NCI-H1930 (cell line): ENCODE measurements around the gene FARP1.

Experiments
- DNase-seq, 2 experiments: peaks; one replicate each; lab custom pipeline; 2025; lab: John Stamatoyannopoulos, UW

Gene FARP1

DNA sequence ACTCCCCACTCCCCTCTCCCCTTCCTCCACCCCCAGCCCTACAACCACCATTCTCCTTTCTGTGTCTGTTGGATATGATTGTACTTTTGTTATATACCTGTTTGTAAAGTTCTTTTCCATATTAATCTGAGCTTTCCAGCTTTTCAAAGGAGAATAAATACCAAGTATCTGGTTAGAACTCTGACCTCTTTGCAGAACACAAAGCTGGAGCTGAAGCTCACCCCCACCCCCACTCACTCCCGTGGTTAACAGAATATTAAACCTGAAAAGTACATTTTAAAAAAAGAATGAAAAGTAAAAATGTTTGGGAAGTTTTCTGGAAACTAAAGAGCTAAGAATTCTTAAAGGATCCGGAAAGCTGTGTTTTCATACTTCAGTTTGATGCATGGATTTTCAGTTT is 189.3 kb downstream of the FARP1 start:
- no peak for DNase-seq

DNA sequence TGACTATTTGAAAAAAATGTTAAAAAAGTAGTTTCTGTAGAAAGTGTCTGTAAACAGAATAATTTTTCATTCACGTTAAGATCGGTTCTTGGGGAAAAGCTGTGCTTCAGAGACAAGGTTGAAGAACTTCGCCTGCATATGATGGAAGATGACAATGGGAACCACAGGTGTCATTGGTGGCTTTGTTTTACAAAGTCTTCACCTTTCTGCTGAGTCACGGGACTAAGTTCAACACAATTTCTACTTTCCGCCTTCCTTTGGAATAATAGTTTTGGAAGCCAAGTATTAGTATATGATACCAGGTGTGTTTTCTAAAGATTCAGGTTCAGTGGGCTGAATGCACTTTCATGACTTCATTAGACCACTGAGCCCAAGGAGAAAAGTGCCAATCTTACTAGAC is 189.8 kb downstream of the FARP1 start:
- no peak for DNase-seq

DNA sequence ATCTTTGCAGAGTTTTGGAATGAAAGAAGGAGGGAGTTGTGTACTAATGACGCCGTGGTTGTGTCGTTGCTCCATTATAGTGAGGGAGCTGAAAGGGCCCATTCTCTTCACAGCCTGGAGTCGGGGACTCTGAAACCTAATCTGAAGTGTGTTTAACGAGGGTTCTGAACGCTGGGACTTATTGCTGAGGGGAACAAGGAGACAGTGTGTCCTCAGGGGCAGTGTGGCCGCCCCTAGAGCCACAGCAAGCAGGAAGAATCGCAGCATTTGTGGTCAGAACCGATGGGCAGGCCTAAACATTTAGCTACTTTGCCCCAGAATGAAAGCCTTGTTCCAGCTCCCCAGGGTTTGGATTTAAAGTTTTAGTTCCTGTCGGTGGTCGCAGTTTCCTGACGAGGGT is 190.6 kb downstream of the FARP1 start:
- DNase-seq = no peak

DNA sequence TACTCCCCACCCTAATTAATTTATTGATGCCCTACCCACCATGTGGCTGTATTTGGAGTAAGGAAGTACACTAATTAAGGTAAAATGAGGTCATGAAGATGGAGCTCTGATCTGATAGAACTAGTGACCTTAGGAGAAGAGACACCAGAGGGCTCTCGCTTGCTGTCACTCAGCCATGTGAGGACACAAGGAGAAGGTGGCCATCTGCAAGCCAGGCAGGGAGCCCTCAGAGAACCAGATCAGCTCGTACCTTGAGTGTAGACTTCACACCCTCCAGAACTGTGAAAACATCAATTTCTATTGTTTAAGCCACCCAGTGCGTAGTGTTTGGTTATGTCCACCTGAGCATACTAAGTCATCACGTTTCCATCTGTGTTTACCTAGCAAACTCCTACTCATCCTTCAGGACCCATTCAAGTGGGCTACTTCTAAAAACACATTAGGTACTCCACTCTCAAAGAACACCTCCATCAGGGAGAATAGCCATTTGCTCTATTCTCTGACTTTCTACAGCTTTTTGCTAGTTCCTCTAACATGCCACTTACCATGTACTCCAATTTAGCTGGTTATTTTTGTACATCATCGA is 191.8 kb downstream of the FARP1 start:
- no peak for DNase-seq

DNA sequence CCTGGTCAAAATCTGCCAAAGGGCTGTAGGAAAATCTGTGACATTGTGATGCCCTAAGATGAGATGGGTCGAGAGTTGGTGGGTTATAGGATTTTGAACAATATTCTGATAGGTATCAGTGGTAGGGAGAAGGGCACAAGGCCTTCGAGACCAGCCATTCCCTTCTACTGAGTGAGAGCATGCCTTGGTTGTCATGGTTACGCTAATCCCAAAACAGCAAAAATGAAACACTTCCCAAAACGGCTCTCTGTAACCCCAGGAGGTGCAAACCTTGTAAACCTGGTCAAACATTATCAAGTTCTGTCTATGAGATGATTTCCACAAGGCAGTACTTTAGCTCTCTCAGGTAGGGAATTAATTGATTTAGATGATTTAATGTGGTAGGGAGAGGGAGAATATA is 192.8 kb downstream of the FARP1 start:
- no peak for DNase-seq

DNA sequence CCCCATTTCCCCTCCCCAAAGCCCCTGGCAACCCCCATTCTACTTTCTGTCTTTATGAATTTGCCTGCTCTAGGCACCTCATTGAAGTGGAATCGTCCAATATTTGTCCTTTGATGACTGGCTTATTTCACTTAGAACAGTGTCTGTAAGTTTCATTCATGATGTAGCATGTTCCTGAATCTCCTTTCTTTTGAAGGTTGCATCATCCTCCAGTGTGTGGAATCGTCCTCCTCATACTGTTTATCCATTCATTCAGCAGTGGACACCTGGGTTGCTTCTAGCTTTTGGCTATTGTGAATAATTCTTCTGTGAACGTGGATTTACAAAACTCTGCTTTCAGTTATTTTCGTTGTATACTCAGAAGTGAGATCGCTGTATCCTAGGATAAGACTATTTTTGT is 195.4 kb downstream of the FARP1 start:
- DNase-seq = no peak

DNA sequence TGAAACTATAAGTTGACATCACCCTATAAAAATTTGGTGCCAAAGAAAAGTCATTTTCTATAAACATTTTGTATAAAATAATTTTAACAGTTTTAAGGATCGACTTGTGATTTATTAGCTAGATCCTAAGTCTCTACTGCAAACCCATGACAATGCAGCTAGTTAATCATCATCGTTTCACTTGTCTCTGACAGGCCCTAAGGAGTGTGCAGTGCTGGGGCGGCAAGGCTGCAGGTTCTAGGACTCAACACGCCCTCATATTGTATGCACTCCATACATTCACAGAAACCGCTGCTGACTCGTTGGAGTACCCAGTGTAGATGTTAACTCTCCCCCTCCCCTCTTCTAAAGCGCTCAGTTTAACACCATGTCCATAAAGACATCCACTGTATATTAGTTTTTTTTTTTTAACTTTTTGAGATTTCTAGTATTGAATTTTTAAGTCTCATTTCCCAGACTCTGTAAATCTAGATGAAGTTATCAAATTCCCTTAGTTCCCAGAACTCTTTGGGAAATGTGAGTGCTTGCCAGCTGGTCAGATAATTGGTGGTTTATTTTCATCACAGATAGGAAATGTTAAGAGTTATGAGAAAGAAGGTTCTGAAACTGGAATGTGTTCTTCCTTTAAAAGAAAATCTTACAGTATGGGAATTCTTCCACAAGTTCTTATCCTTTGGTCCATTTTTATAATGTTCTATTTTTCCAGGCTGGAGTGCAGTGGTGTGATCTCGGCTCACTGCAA is 197.0 kb downstream of the FARP1 start:
- DNase-seq = no peak

DNA sequence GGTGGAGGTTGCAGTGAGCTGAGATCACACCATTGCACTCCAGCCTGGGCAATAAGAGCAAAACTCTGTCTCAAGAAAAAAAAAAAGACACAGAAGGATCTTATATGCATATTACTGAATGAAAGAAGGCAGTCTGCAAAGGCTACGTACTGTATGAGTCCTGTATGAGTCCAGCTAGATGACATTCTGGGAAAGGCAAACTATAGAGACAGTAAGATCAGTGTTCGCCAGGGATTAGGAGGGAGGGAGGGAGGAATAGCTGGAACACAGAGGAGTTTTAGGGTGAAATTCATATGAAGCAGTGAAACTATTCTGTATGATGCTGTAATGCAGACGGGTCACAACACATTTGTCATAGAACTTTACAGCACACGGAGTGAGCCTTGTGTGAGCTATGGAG is 200.1 kb downstream of the FARP1 start:
- DNase-seq = no peak

DNA sequence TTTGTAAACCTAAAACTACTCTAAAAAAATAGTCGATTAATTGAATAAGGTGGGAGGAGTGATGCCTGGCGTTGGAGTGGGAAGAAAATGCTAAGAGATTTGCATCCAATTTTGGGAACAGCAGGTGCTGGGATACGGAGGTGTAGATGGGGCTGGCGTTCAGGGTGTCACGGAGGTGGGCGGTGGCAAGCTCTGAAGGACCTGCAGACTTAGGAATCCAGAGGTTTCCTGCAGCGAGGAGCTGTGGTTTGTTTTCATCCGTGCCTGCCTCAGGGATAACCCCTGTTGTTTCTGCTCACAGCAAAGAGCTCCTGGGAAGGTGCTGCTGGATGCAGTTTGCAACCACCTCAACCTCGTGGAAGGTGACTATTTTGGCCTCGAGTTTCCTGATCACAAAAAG is 200.6 kb downstream of the FARP1 start:
- no peak for DNase-seq

DNA sequence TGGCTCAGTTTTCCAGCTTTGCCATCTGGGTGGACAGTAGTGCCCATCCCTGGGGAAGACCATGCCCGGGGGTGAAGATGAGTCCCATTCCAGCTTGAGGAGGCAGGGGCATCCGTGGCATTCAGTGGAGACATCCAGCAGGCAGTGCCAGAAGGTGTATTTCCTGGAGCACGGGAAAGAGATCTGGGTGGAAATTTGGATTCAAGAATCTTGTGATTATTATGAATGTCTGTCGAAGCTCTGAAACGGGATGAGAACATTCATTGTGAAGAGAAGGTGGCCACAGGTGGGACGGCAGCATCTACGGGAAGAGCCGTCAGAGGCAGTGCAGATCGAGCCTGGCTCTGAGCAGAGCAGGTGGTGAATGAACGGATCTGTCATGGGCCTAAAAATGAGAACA is 201.5 kb downstream of the FARP1 start:
- DNase-seq = no peak

DNA sequence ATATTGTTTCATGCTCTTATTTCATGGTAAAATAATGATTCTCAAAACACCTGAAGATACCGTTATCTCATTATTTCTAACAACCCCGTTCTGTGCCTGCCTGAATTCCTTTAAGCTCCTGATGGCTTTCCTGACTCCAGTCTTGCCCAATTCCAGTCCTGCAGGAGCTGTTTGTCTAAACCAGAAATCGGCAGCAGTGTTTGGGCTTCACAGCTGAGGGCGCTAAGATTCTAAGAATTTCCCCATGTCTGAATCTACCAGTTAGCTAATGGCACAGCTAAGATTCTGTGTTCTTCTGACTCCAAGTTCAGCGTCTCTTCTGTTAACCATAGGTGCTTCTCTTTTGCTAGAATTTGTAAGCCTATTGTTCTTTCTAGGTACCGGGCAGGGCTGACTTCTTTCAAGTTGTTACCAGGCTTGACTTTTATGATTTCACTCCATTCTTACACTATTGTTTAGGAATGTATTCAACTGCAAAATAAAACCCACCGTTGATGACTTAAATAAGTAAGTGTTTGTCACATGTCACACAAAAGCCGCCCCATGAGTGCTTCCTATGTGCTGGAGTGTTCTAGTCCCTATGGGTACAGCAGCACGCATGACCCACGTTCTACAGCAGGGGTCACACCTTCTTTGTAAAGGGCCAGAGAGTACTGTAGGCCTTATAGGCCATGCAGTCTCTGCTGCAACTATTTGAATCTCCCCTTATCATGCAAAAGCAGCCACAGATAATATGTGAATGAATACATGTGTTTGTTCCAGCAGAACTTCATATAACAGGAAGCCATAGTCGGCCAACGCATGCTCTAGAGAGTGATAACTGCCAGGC is 202.4 kb downstream of the FARP1 start:
- DNase-seq = no peak

DNA sequence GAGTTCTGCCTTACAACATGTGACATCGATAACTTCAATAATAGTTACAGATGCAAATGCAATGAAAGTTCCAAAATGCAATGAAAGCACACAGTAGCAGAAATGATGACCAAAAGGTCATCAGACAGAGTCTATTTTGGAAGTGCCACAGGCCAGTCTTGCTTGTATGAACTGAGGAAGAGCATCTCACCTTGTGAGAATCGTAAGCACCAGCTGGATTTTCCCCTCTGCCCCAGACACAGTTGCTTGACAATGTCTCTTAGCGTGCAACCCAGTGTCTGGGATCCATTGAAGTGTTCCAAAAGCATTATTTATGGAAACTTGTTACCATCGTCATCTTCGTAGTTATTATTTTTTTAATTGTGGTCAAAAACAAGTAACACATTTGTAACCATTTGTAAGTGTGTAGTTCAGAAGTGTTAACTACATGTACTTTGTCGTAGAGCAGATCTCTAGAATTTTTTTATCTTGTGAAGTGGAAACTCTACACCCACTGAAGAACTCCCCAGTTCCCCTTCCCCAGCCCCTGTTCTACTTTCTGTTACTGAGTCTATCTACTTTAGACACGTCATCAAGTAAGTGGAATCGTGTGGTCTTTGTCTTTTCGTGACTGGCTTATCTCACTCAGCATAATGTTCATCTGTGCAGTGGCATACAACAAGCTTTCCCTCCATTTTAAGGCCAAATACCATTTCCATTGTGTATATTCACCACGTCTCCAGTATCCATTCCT is 204.2 kb downstream of the FARP1 start:
- DNase-seq = no peak

DNA sequence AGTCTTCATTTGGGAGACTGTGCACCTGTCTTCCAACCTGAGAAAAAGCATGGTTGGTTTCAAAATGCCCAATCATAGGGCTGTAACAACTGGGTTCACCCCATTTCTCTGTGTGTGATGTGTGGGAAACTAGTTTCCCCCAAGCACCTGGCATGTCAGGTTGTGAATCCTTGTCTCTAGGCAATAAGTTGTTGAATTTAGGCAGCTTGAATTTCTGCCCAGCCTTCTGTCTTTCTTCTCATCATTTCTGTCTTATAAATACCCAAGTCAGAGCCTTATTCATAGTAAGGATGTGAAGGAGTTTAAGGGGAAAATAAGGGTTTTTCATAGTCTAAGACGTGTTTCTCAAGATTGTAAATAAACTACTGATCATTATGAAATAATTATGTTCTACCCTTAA is 204.9 kb downstream of the FARP1 start:
- no peak for DNase-seq

DNA sequence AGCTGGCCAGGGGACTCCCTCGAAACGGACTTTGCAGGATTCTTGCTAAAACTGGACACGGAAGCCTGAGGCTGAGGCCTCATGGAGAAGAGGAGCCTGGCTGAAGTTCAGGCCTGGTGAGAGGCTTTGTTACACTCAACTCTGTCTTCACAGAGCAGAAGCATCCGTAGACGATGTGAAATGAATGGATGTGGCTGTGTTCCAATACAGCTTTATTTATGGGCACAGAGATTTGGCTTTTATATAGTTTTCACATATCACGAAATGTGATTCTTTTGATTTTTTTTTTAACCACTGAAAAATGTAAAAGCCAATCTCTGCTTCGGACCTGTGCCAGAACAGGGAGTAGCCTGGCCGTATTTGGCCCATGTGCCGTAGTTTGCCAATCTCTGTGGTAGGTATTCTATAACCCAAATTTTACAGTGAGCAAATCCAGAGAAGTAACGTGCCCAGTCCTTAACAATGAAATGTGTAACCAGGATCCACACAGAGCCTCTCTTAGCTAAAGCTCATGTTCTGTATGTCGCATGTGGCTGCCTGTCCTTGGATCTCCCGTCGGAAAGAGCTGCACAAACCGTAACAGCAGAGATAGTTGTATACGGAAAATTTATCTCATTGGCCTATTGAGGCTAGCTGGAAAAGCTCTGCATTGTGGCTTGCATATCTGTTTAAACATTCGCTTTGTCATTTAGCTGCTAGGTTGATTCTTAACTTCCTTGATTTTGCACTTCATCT is 205.7 kb downstream of the FARP1 start:
- no peak for DNase-seq

DNA sequence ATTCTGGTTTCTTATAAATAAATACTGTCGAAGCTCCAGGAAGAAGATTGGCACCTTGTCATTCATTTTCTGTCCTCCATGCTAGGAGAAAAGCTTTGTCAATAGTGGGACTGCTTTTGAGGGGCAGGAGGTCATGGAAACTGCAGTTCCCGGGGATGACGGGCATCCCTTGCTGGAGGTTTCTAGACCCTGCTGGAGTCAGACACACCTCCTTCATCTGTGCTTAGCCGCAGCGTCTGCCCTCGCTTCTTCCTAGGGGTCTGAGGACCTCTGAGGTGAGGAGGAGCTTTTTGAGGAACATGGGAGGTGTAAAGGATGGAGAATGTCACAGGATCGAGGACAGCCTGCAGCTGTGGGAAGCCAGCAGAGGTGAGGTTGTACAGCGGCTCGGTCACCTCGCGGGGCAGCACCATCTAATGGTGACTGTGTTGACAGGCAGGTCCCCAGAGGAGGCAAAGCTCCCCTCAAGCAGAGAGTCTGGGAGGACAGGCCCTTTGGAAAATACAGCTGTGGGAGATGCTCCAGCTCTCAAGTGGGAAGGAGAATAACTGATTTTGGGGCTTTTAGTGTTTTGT is 206.9 kb downstream of the FARP1 start:
- DNase-seq = no peak

DNA sequence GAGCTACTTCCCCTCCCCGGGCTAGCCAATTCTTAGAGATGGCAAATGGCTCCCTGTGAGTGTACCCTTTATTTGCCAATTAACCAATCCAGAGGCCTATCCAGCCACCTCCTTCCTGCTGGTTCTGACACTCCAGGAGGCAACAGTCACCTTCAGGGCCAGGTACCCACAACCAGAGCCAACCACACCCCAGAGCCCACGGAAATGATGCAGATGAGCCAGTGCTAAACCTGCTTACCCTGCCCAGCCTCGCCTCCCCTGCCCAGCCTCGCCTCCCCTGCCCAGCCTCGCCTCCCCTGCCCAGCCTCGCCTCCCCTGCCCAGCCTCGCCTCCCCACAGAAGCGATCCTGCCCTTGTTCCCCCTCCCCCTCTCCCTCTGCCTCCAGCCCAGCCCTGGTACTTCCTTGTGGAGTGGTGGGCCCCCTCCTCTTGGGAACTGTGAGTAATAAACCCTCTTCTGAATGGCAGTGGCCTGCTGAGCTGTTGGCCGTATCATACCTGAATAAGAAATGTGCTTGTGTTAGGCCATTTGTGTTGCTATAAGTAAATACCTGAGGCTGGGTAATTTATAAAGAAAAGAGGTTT is 207.9 kb downstream of the FARP1 start:
- DNase-seq = no peak

DNA sequence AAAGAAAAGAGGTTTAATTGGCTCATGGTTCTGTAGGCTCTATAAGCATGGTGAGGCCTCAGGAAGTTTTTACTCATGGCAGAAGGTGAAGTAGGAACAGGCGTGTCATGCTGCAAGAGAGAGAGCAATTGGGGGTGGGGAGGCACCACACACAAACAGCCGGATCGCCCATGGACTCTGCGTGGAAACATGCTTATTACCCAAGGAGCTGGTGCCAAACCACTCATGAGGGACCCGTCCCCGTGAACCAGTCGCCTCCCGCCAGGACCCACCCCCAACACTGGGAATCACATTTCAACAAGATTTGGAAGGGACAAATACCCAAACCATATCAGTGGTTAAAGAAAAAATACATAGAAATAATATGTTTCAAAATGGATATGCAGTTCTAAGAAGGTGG is 208.7 kb downstream of the FARP1 start:
- DNase-seq = no peak

DNA sequence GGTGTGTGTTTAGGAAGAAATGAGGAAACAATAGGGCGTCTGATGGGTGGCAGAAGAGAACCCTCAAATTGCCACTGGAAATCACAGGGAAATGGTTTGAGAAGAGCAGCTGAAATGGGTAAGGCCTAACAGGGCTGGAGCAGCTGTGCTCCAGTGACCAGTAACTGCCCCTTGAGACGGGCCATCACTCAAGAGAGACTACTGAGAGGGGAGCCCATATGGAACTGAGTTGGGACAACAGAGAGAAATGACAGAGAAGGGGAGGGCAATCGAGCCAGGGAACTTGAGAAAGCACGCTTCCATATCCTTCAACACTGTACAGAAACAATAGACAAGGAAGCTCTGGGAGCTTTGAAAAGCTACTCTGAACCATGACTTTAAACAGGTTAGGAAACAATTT is 209.3 kb downstream of the FARP1 start:
- DNase-seq = no peak

DNA sequence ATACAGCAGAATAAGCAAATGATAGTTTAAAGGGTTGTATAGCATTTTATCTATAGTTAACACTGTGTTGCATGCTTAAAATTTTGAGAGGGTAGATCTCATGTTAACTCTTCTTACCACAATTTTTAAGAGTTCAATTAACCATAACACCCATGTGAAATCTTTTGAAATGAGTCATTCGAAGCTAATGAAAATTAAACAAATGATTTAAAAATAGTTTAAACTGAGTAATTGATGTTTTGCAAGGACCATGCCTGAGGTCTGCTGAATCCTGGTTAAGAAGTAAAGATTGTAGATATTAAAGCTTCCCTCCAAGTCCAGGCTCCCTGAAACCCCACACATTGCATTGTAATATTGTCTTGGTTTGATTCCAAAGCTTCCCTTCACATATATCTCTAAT is 210.9 kb downstream of the FARP1 start:
- no peak for DNase-seq

DNA sequence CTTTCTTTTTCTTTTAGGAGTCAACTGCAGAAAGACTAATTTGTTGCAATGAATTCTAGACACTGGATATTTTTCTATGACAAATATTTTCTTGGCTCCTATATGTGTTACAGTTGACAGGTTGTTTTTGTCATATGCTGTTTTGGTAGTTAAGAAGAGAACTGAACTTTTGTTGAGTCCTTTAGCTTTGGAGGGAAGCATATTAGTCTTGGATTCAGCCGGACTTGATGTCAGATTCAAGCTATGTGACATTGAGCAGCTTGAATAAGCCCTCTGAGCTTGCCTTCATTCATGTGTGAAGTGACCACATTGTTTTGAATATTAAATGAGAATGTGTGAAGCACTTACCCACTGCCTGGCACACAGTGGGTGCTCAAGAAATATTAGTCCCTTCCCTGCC is 216.0 kb downstream of the FARP1 start:
- no peak for DNase-seq

DNA sequence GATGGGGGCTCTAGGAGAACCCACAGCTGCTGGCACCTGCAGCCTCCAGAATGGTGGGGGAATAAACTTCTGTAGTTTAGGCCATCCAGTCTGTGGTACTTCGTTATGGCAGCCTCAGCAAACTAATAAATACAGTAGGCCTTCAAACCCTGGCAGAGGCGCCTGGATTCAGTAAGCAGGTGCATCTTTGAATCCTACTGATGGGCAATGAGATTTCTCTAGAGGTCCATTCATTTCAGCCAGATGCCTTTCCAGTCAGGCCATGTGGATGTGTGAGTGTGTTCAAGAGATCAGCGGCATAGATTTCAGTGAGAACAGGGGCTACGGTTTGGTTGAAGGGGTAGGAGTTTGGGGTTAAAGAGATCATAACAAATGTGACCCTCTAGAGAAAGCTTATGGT is 217.7 kb downstream of the FARP1 start:
- DNase-seq = no peak
